ENCODE measurements around the gene KRT9. TPM values are rescaled to one million over a fixed set of nuclear protein-coding genes. Genes with fewer than 3 reads are reported as not detected.

Gene KRT9
- total RNA-seq, 6 donors from 2014 or later = not detected

- 69 to 72% methylated on average over 5 of the region's 5 CpGs for WGBS, 2 donors
- TF ChIP-seq EP300 (IDR thresholded peaks at IDR 0.05) (no peak), POLR2AphosphoS5 (IDR thresholded peaks at IDR 0.05) (no peak), CTCF (IDR thresholded peaks at IDR 0.05) (no peak), POLR2A (IDR thresholded peaks at IDR 0.05) (no peak)
- Histone ChIP-seq H3K27me3 (no peaks in the 10 kb centered on the region), H3K4me1 (no peaks in the 10 kb centered on the region), H3K9me3 (no peaks in the 10 kb centered on the region), H3K36me3 (no peaks in the 10 kb centered on the region), H3K27ac (no peak overlapping the region), H3K4me3 (no peak overlapping the region)
- DNase-seq (no peak), ATAC-seq (ENCODE audit: low FRiP score in 2 of 2) (no peak)
Measured at GRCh38 chr17:41555105-41555887, 16.6 kb downstream of the KRT9 start.

- no peak overlapping the region for H3K27ac ChIP-seq
- H3K4me3 ChIP-seq = no peak overlapping the region
- H3K9me3 ChIP-seq = no peaks in the 10 kb centered on the region
- ATAC-seq (ENCODE audit: low FRiP score in 2 of 2) (peak in 1 of 2 donors; percentile 38), DNase-seq (no peak)
- H3K4me1 ChIP-seq = peaks cover 2 to 5% (median 4%) of the 10 kb centered on the region in 4 donors
- H3K36me3 ChIP-seq = no peaks in the 10 kb centered on the region
- TF ChIP-seq EP300 (IDR thresholded peaks at IDR 0.05) = no peak
- no peak for TF ChIP-seq CTCF (IDR thresholded peaks at IDR 0.05)
- no peak for TF ChIP-seq POLR2AphosphoS5 (IDR thresholded peaks at IDR 0.05)
- no peak for TF ChIP-seq POLR2A (IDR thresholded peaks at IDR 0.05)
- WGBS, 2 donors = 71 to 82% methylated on average over 8 of the region's 8 CpGs
- H3K27me3 ChIP-seq = no peaks in the 10 kb centered on the region
Measured at GRCh38 chr17:41553987-41554680, 17.7 kb downstream of the KRT9 start.

GRCh38 chr17:41553176-41553575 lies 18.7 kb downstream of the KRT9 start:
- H3K27me3 ChIP-seq = no peaks in the 10 kb centered on the region
- peaks cover 11 to 15% (median 14%) of the 10 kb centered on the region in 4 donors for H3K4me1 ChIP-seq
- H3K9me3 ChIP-seq = no peaks in the 10 kb centered on the region
- H3K27ac ChIP-seq = no peak overlapping the region
- no peak for TF ChIP-seq POLR2AphosphoS5 (IDR thresholded peaks at IDR 0.05)
- no peak for TF ChIP-seq EP300 (IDR thresholded peaks at IDR 0.05)
- no peak for TF ChIP-seq CTCF (IDR thresholded peaks at IDR 0.05)
- TF ChIP-seq POLR2A (IDR thresholded peaks at IDR 0.05) = no peak
- H3K4me3 ChIP-seq = no peak overlapping the region
- no peaks in the 10 kb centered on the region for H3K36me3 ChIP-seq
- ATAC-seq (ENCODE audit: low FRiP score in 2 of 2) (no peak), DNase-seq (no peak)
- WGBS, 2 donors = 78 to 86% methylated on average over 4 of the region's 4 CpGs

GRCh38 chr17:41552455-41552854 lies 19.4 kb downstream of the KRT9 start:
- Histone ChIP-seq H3K36me3 (no peaks in the 10 kb centered on the region), H3K27me3 (no peaks in the 10 kb centered on the region), H3K4me1 (peaks cover 15 to 19% (median 17%) of the 10 kb centered on the region in 4 donors), H3K9me3 (no peaks in the 10 kb centered on the region), H3K27ac (no peak overlapping the region), H3K4me3 (no peak overlapping the region)
- TF ChIP-seq CTCF (IDR thresholded peaks at IDR 0.05) (no peak), POLR2AphosphoS5 (IDR thresholded peaks at IDR 0.05) (no peak), POLR2A (IDR thresholded peaks at IDR 0.05) (no peak), EP300 (IDR thresholded peaks at IDR 0.05) (no peak)
- WGBS, 2 donors = 86% methylated on average over 5 of the region's 5 CpGs
- ATAC-seq (ENCODE audit: low FRiP score in 2 of 2) (no peak), DNase-seq (no peak)

All from upper lobe of left lung (tissue), 6 donors.